ENCODE measurements around the gene OR4D2. TPM values are rescaled to one million over a fixed set of nuclear protein-coding genes. Genes with fewer than 3 reads are reported as not detected.

OR4D2 gene
- polyA plus RNA-seq, 1 of the 3 experiments (the other 2 are of a cell fraction): not detected

- H3K79me2 ChIP-seq (ENCODE audit: insufficient read depth): no peaks in the 10 kb centered on the region
- POLR2A ChIA-PET: no interaction called here
Measured at GRCh38 chr17:58217766-58218165, 51.0 kb downstream of the OR4D2 start.

GRCh38 chr17:58219007-58219788, 52.4 kb downstream of the OR4D2 start, which contains the start of gene MKS1:
Gene MKS1, minus strand, starts transcription at chr17:58219255. Its CDS starts 25 bp downstream, at chr17:58219230.
- DNase-seq: peak; percentile 100
- Histone ChIP-seq H3K4me2 (peak within 1 kb of the TSS; percentile 83), H3K4me3 (ENCODE audit: low read depth in 2 of 2, low read length in 1 of 2) (peak within 1 kb of the TSS; percentile 79 to 87)
- TF ChIP-seq IRF3 (IDR thresholded peaks at IDR 0.05; ENCODE audit: low read depth, low read length): no peak
- TF ChIP-seq, protein P1, sequence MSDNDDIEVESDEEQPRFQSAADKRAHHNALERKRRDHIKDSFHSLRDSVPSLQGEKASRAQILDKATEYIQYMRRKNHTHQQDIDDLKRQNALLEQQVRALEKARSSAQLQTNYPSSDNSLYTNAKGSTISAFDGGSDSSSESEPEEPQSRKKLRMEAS (IDR thresholded peaks at IDR 0.05; ENCODE audit: low read depth): peak; percentile 75; the same call in 1 of the 2 replicates
- TF ChIP-seq JUND (IDR thresholded peaks at IDR 0.05): no peak
- TF ChIP-seq POLR2AphosphoS5 (IDR thresholded peaks at IDR 0.05; ENCODE audit: low read depth, low read length): peak; percentile 92
- TF ChIP-seq ELF1 (IDR thresholded peaks at IDR 0.05): peak; percentile 50; the same call in 1 of the 2 replicates
- TF ChIP-seq RXRA (IDR thresholded peaks at IDR 0.05; ENCODE audit: borderline replicate concordance, low read depth): no peak
- TF ChIP-seq TCF12 (IDR thresholded peaks at IDR 0.05): no peak
- peak; percentile 47 for TF ChIP-seq CHD2 (IDR thresholded peaks at IDR 0.05; ENCODE audit: low read length, partially characterized antibody)
- TF ChIP-seq FOSL2 (IDR thresholded peaks at IDR 0.05; ENCODE audit: borderline replicate concordance, low read depth): no peak
- peak; percentile 98 for TF ChIP-seq MXI1 (IDR thresholded peaks at IDR 0.05; ENCODE audit: low read depth, low read length)
- TF ChIP-seq PBX3 (IDR thresholded peaks at IDR 0.05): no peak
- peak; percentile 94 for TF ChIP-seq YY1 (IDR thresholded peaks at IDR 0.05; ENCODE audit: low read depth)
- TF ChIP-seq SIN3A (IDR thresholded peaks at IDR 0.05; ENCODE audit: borderline replicate concordance, low read depth, low read length): peak; percentile 95; the same call in 1 of the 2 replicates

More at GRCh38 chr17:58217766-58218165, 51.0 kb downstream of the OR4D2 start:
- H3K9me2 ChIP-seq: no peaks in the 10 kb centered on the region
- TF ChIP-seq, protein P1 (IDR thresholded peaks at IDR 0.05; ENCODE audit: low read depth): no peak
- TF ChIP-seq, protein P2, sequence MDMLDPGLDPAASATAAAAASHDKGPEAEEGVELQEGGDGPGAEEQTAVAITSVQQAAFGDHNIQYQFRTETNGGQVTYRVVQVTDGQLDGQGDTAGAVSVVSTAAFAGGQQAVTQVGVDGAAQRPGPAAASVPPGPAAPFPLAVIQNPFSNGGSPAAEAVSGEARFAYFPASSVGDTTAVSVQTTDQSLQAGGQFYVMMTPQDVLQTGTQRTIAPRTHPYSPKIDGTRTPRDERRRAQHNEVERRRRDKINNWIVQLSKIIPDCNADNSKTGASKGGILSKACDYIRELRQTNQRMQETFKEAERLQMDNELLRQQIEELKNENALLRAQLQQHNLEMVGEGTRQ (IDR thresholded peaks at IDR 0.05; ENCODE audit: borderline replicate concordance, low read depth, low read length): no peak
- TF ChIP-seq YY1 (IDR thresholded peaks at IDR 0.05; ENCODE audit: low read depth) (no peak), GATA2 (CRISPR knock-in tag; IDR thresholded peaks at IDR 0.05) (no peak), SMC3 (IDR thresholded peaks at IDR 0.05; ENCODE audit: low read depth, low read length) (no peak), NRF1 (IDR thresholded peaks at IDR 0.05; ENCODE audit: low read depth, low read length) (no peak), GABPA (IDR thresholded peaks at IDR 0.05; ENCODE audit: low read depth) (no peak), MEF2A (IDR thresholded peaks at IDR 0.05; ENCODE audit: borderline replicate concordance, low read depth) (no peak), RAD21 (IDR thresholded peaks at IDR 0.05; ENCODE audit: low read length) (no peak), RFX5 (IDR thresholded peaks at IDR 0.05; ENCODE audit: low read length) (no peak), ELF1 (IDR thresholded peaks at IDR 0.05) (no peak), CHD2 (IDR thresholded peaks at IDR 0.05; ENCODE audit: low read length, partially characterized antibody) (no peak), RCOR1 (IDR thresholded peaks at IDR 0.05; ENCODE audit: low read length) (no peak), JUND (IDR thresholded peaks at IDR 0.05) (no peak)
- TF ChIP-seq, protein P3, sequence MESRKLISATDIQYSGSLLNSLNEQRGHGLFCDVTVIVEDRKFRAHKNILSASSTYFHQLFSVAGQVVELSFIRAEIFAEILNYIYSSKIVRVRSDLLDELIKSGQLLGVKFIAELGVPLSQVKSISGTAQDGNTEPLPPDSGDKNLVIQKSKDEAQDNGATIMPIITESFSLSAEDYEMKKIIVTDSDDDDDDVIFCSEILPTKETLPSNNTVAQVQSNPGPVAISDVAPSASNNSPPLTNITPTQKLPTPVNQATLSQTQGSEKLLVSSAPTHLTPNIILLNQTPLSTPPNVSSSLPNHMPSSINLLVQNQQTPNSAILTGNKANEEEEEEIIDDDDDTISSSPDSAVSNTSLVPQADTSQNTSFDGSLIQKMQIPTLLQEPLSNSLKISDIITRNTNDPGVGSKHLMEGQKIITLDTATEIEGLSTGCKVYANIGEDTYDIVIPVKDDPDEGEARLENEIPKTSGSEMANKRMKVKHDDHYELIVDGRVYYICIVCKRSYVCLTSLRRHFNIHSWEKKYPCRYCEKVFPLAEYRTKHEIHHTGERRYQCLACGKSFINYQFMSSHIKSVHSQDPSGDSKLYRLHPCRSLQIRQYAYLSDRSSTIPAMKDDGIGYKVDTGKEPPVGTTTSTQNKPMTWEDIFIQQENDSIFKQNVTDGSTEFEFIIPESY (IDR thresholded peaks at IDR 0.05; ENCODE audit: borderline replicate concordance, low read depth): no peak
- WGBS (ENCODE audit: low lambda C conversion rate): 84% methylated on average over 3 of the region's 3 CpGs
- H3K9me3 ChIP-seq: no peaks in the 10 kb centered on the region
- H3K27ac ChIP-seq (ENCODE audit: low read depth in 2 of 2, low read length in 1 of 2): no peak overlapping the region
- CTCF ChIA-PET: interaction anchor here (1.1 to 2.9 kb wide), 4 partner anchors 18 to 96 kb away, joined by 3 to 14 read pairs (median 4); no protein-coding TSS in a partner anchor
- H3K27me3 ChIP-seq (ENCODE audit: insufficient read depth): no peaks in the 10 kb centered on the region
- DNase-seq: no peak
- peaks cover 8 to 32% of the 10 kb centered on the region in 2 experiments for H3K36me3 ChIP-seq (replicated peaks in 1 of 2; ENCODE audit: control insufficient read depth in 1 of 2, insufficient read depth in 2 of 2, low read length in 1 of 2)
- H3K4me1 ChIP-seq (ENCODE audit: control insufficient read depth in 1 of 2, insufficient read depth in 2 of 2, low read depth in 1 of 2, low read length in 1 of 2): peaks cover 0 to 10% of the 10 kb centered on the region in 2 experiments; a peak in 1 of 4 replicates
- H4K20me1 ChIP-seq (ENCODE audit: insufficient read depth): no peaks in the 10 kb centered on the region
- H2AFZ ChIP-seq (ENCODE audit: low read depth): no peak overlapping the region
- no peak overlapping the region for H3K4me3 ChIP-seq (ENCODE audit: low read depth in 2 of 2, low read length in 1 of 2)
- no peak overlapping the region for H3K9ac ChIP-seq
- no peak overlapping the region for H3K4me2 ChIP-seq
- no peaks in the 10 kb centered on the region for H3F3A ChIP-seq (replicated peaks; ENCODE audit: insufficient read depth)

More at GRCh38 chr17:58219007-58219788, 52.4 kb downstream of the OR4D2 start, which contains the start of gene MKS1:
- CTCF ChIA-PET: interaction anchor here (0.5 to 3.4 kb wide), 23 partner anchors 8 to 220 kb away, joined by 3 to 27 read pairs (median 4); partner anchors contain the start of genes LPO and RNF43
- peak within 1 kb of the TSS; percentile 64 for H3K9ac ChIP-seq
- peak within 1 kb of the TSS; percentile 98 for H2AFZ ChIP-seq (ENCODE audit: low read depth)
- no peaks in the 10 kb centered on the region for H3K9me2 ChIP-seq
- POLR2A ChIA-PET: interaction anchor here (1.2 to 1.9 kb wide), 2 partner anchors 13 to 212 kb away, joined by 3 to 7 read pairs; partner anchors contain the start of gene SRSF1
- no peaks in the 10 kb centered on the region for H3K27me3 ChIP-seq (ENCODE audit: insufficient read depth)
- peak within 1 kb of the TSS; percentile 48 to 66 for H3K27ac ChIP-seq (ENCODE audit: low read depth in 2 of 2, low read length in 1 of 2)
- H3K4me1 ChIP-seq (ENCODE audit: control insufficient read depth in 1 of 2, insufficient read depth in 2 of 2, low read depth in 1 of 2, low read length in 1 of 2): peaks cover 2 to 10% of the 10 kb centered on the region in 2 experiments; a peak in 1 of 4 replicates
- 8% methylated on average over 46 of the region's 56 CpGs for WGBS (ENCODE audit: low lambda C conversion rate)
- no peaks in the 10 kb centered on the region for H4K20me1 ChIP-seq (ENCODE audit: insufficient read depth)
- H3F3A ChIP-seq (replicated peaks; ENCODE audit: insufficient read depth): peaks cover 9% of the 10 kb centered on the region
- peaks cover 8 to 19% of the 10 kb centered on the region in 2 experiments for H3K36me3 ChIP-seq (replicated peaks in 1 of 2; ENCODE audit: control insufficient read depth in 1 of 2, insufficient read depth in 2 of 2, low read length in 1 of 2)
- H3K9me3 ChIP-seq: no peaks in the 10 kb centered on the region
- H3K79me2 ChIP-seq (ENCODE audit: insufficient read depth): no peaks in the 10 kb centered on the region
